ENCODE measurements around the gene PLEKHM3.

GRCh38 chr2:207868855-207869596 lies 156.3 kb downstream of the PLEKHM3 start:
- TF ChIP-seq EZH2 (IDR thresholded peaks at IDR 0.05; ENCODE audit: borderline replicate concordance, low read depth, low read length, poor library complexity, severe bottlenecking) (no peak), CTCF (conservative IDR thresholded peaks at IDR 0.05; ENCODE audit: low read depth, low read length) (no peak)

Data from A673 (cell line).